H9 (cell line): ENCODE measurements around the gene IGF2R. TPM values are rescaled to one million over a fixed set of nuclear protein-coding genes. Genes with fewer than 3 reads are reported as not detected.
A peak's percentile ranks its signal among the peaks of the same experiment; 100 is the strongest.

Source experiments
- DNase-seq: peaks from one replicate; pipeline ENCODE4 v3.0.0-alpha.2; 2017
- H2AFZ ChIP-seq: one replicate; pipeline ENCODE4 v1.6.1; 2013; ENCODE audit warnings: mild to moderate bottlenecking, low read length, control low read depth, moderate library complexity
- H2AK5ac ChIP-seq: 2 replicates; pipeline ENCODE4 v1.6.1; 2013; ENCODE audit warnings: low read length, control low read depth, mixed read lengths; ENCODE audit not compliant: insufficient read length
- H2BK120ac ChIP-seq: one replicate; pipeline ENCODE4 v1.6.1; 2013; ENCODE audit warnings: low read depth, mild to moderate bottlenecking, low read length, control low read depth, inconsistent platforms; ENCODE audit not compliant: poor library complexity, severe bottlenecking
- H2BK12ac ChIP-seq: 2 replicates; pipeline ENCODE4 v1.6.1; 2013; ENCODE audit warnings: low read length, control low read depth, mixed read lengths, low read depth; ENCODE audit not compliant: insufficient read length
- H2BK15ac ChIP-seq: 2 replicates; pipeline ENCODE4 v1.6.1; 2013; ENCODE audit warnings: low read depth, low read length, control low read depth
- H2BK20ac ChIP-seq: one replicate; pipeline ENCODE4 v1.6.1; 2013; ENCODE audit warnings: low read depth, mild to moderate bottlenecking, low read length, control low read depth, inconsistent platforms; ENCODE audit not compliant: poor library complexity, severe bottlenecking
- H2BK5ac ChIP-seq: 2 replicates; pipeline ENCODE4 v1.6.1; 2013; ENCODE audit warnings: low read length, control low read depth, mixed read lengths; ENCODE audit not compliant: insufficient read length
- H3K14ac ChIP-seq: 2 replicates; pipeline ENCODE4 v1.6.1; 2013; ENCODE audit warnings: low read length, control low read depth; ENCODE audit not compliant: insufficient read depth
- H3K18ac ChIP-seq: 2 replicates; pipeline ENCODE4 v1.6.1; 2013; ENCODE audit warnings: low read depth, mild to moderate bottlenecking, mixed read lengths, low read length, control low read depth; ENCODE audit not compliant: insufficient read length
- H3K23ac ChIP-seq: 2 replicates; pipeline ENCODE4 v1.6.1; 2013; ENCODE audit warnings: low read length, control low read depth, mixed read lengths, low read depth; ENCODE audit not compliant: insufficient read length
- H3K23me2 ChIP-seq: 2 replicates; pipeline ENCODE4 v1.6.1; 2013; ENCODE audit warnings: low read depth, mild to moderate bottlenecking, mixed read lengths, low read length, control low read depth; ENCODE audit not compliant: insufficient read length, poor library complexity, severe bottlenecking
- H3K27ac ChIP-seq: 2 replicates; pipeline ENCODE4 v1.5.1; 2013; ENCODE audit warnings: low read length, control low read depth, mixed read lengths, low read depth; ENCODE audit not compliant: insufficient read length
- H3K27me3 ChIP-seq: 2 replicates; pipeline ENCODE4 v1.6.1; 2013; ENCODE audit warnings: low read length, control low read depth, inconsistent platforms; ENCODE audit not compliant: insufficient read depth
- H3K4ac ChIP-seq: 2 replicates; pipeline ENCODE4 v1.6.1; 2013; ENCODE audit warnings: low read depth, mild to moderate bottlenecking, control low read depth, inconsistent platforms, low read length, moderate library complexity
- H3K4me1 ChIP-seq: 2 replicates; pipeline ENCODE4 v1.6.1; 2013; ENCODE audit warnings: low read length, control low read depth, inconsistent platforms; ENCODE audit not compliant: insufficient read depth
- H3K4me2 ChIP-seq: 2 replicates; pipeline ENCODE4 v1.6.1; 2013; ENCODE audit warnings: low read length, control low read depth, mixed read lengths; ENCODE audit not compliant: insufficient read length, insufficient read depth
- H3K56ac ChIP-seq: 2 replicates; pipeline ENCODE4 v1.6.1; 2013; ENCODE audit warnings: low read depth, mild to moderate bottlenecking, mixed read lengths, low read length, control low read depth; ENCODE audit not compliant: insufficient read length
- H3K79me1 ChIP-seq: 2 replicates; pipeline ENCODE4 v1.6.1; 2013; ENCODE audit warnings: low read depth, mild to moderate bottlenecking, moderate library complexity, low read length, control low read depth, inconsistent platforms; ENCODE audit not compliant: insufficient read depth, poor library complexity, severe bottlenecking
- H3K79me2 ChIP-seq: 2 replicates; pipeline ENCODE4 v1.6.1; 2013; ENCODE audit warnings: low read length, control low read depth, inconsistent platforms; ENCODE audit not compliant: insufficient read depth
- H3K9ac ChIP-seq: 2 replicates; pipeline ENCODE4 v1.6.1; 2013; ENCODE audit warnings: low read length, control low read depth, mixed read lengths; ENCODE audit not compliant: insufficient read length; ENCODE audit errors: extremely low read depth
- H3K9me3 ChIP-seq: one replicate; pipeline ENCODE4 v1.6.1; 2013; ENCODE audit warnings: low read depth, low read length, inconsistent platforms; ENCODE audit not compliant: control insufficient read depth
- H3T11ph ChIP-seq: one replicate; pipeline ENCODE4 v1.6.1; 2013; ENCODE audit warnings: mild to moderate bottlenecking, low read length, control low read depth, inconsistent platforms
- H4K20me1 ChIP-seq: one replicate; pipeline ENCODE4 v1.6.1; 2013; ENCODE audit not compliant: control insufficient read depth, insufficient read length, insufficient read depth
- H4K5ac ChIP-seq: 2 replicates; pipeline ENCODE4 v1.6.1; 2013; ENCODE audit warnings: low read depth, mild to moderate bottlenecking, mixed read lengths, low read length, control low read depth; ENCODE audit not compliant: insufficient read length
- H4K8ac ChIP-seq: replicated peaks from 2 replicates; pipeline ENCODE4 v1.6.1; 2013; ENCODE audit warnings: low read length, control low read depth, mixed read lengths, low read depth; ENCODE audit not compliant: insufficient read length
- H4K91ac ChIP-seq: 2 replicates; pipeline ENCODE4 v1.6.1; 2013; ENCODE audit warnings: low read depth, mild to moderate bottlenecking, moderate library complexity, mixed read lengths, low read length, control low read depth; ENCODE audit not compliant: insufficient read length
- H3K27ac Mint-ChIP-seq, 3 experiments: 2 replicates in 2 of 3; 3 replicates in 1 of 3; pipeline ENCODE4 v1.8.0; 2020 to 2021; ENCODE audit warnings: mixed read lengths in 3 of 3, mild to moderate bottlenecking in 1 of 3, moderate library complexity in 1 of 3
- H3K27me3 Mint-ChIP-seq: 2 replicates; pipeline ENCODE4 v1.8.0; 2021; ENCODE audit warnings: low read depth, mild to moderate bottlenecking, moderate library complexity, mixed read lengths
- H3K36me3 Mint-ChIP-seq, 3 experiments: 2 replicates in 2 of 3; 3 replicates in 1 of 3; pipeline ENCODE4 v1.8.0; 2020 to 2021; ENCODE audit warnings: low read depth in 3 of 3, mixed read lengths in 3 of 3; ENCODE audit not compliant: insufficient read depth in 1 of 3
- H3K4me1 Mint-ChIP-seq, 2 experiments: 2 replicates each; pipeline ENCODE4 v1.8.0; 2020; ENCODE audit warnings: mixed read lengths in 2 of 2
- H3K4me3 Mint-ChIP-seq, 2 experiments: 2 replicates in 1 of 2; 3 replicates in 1 of 2; pipeline ENCODE4 v1.8.0; 2020 to 2021; ENCODE audit warnings: mild to moderate bottlenecking in 2 of 2, mixed read lengths in 2 of 2, moderate library complexity in 1 of 2
- H3K9me3 Mint-ChIP-seq, 2 experiments: 2 replicates in 1 of 2; 3 replicates in 1 of 2; pipeline ENCODE4 v1.8.0; 2020; ENCODE audit warnings: mild to moderate bottlenecking in 2 of 2, mixed read lengths in 2 of 2, moderate library complexity in 1 of 2
- CTCF ChIP-seq: fragments of 200-600 bp; sonication (generic); conservative IDR thresholded peaks from 3 replicates; pipeline ENCODE4 v1.8.0; 2021; ENCODE audit warnings: antibody characterized with exemption, mild to moderate bottlenecking
- WGBS: extraction: QIAGEN DNeasy Blood & Tissue Kit; methylation state at CpG from one replicate; pipeline ENCODE4 v1.1.7; 2013; ENCODE audit warnings: missing lambda C conversion rate, low lambda C conversion rate, mixed read lengths; ENCODE audit not compliant: insufficient read length; ENCODE audit errors: extremely low coverage; 5-methylcytosine and 5-hydroxymethylcytosine counted together
- total RNA-seq: library from RNA; stranded (reverse); gene quantifications from 2 replicates; pipeline ENCODE4 v1.2.1, GENCODE V29; 2021

Gene IGF2R
- total RNA-seq, 1 experiment from 2014 or later, result 66.7 TPM

GRCh38 chr6:159989492-159990480 is 20.9 kb downstream of the IGF2R start:
- no peak overlapping the region for H3K56ac ChIP-seq
- H3K4me2 ChIP-seq, result no peak overlapping the region
- H2BK20ac ChIP-seq, result no peak overlapping the region
- no CpG with 5 or more reads among the region's 10 CpGs for WGBS
- no peaks in the 10 kb centered on the region for H4K20me1 ChIP-seq
- H3K23ac ChIP-seq, result no peak overlapping the region
- H3K4me1 Mint-ChIP-seq, result peaks cover 33 to 42% of the 10 kb centered on the region in 2 experiments
- peaks cover 11 to 16% (median 15%) of the 10 kb centered on the region in 3 experiments; a peak in 5 of 7 replicates for H3K36me3 Mint-ChIP-seq
- H4K8ac ChIP-seq, result no peak overlapping the region
- H3K79me1 ChIP-seq, result peaks cover 5% of the 10 kb centered on the region
- H3K14ac ChIP-seq, result no peak overlapping the region
- no peak overlapping the region for H3K4ac ChIP-seq
- H2BK5ac ChIP-seq, result no peak overlapping the region
- no peaks in the 10 kb centered on the region for H3K9me3 ChIP-seq
- no peak overlapping the region for H3K27ac ChIP-seq
- H2AK5ac ChIP-seq, result no peak overlapping the region
- no peak overlapping the region for H2BK15ac ChIP-seq
- H4K91ac ChIP-seq, result no peak overlapping the region
- H3K4me3 Mint-ChIP-seq, result no peak overlapping the region
- H3K9ac ChIP-seq, result no peak overlapping the region
- H2AFZ ChIP-seq, result no peak overlapping the region
- no peak for DNase-seq
- H3K4me1 ChIP-seq, result no peaks in the 10 kb centered on the region; the same call in 1 of the 2 replicates
- peaks cover 20% of the 10 kb centered on the region; the same call in 1 of the 2 replicates for H3K79me2 ChIP-seq
- no peaks in the 10 kb centered on the region for H3K27me3 ChIP-seq
- TF ChIP-seq CTCF, result no peak
- no peak overlapping the region for H2BK120ac ChIP-seq
- no peak overlapping the region for H3K18ac ChIP-seq
- H3T11ph ChIP-seq, result no peak overlapping the region
- H4K5ac ChIP-seq, result no peak overlapping the region
- no peaks in the 10 kb centered on the region for H3K23me2 ChIP-seq
- no peaks in the 10 kb centered on the region for H3K9me3 Mint-ChIP-seq
- H2BK12ac ChIP-seq, result no peak overlapping the region
- H3K27me3 Mint-ChIP-seq, result no peaks in the 10 kb centered on the region
- peak overlapping the region in 2 of 3 experiments; percentile 27 to 40; a peak in 3 of 7 replicates for H3K27ac Mint-ChIP-seq
